Stromal cell of bone marrow (primary cell): Measurements from ENCODE around the gene PRDM4.

ENCODE experiments used
- DNase-seq: peaks from one replicate; pipeline ENCODE4 v3.0.0-alpha.2; 2012; ENCODE audit warnings: low read depth

PRDM4 gene, protein sequence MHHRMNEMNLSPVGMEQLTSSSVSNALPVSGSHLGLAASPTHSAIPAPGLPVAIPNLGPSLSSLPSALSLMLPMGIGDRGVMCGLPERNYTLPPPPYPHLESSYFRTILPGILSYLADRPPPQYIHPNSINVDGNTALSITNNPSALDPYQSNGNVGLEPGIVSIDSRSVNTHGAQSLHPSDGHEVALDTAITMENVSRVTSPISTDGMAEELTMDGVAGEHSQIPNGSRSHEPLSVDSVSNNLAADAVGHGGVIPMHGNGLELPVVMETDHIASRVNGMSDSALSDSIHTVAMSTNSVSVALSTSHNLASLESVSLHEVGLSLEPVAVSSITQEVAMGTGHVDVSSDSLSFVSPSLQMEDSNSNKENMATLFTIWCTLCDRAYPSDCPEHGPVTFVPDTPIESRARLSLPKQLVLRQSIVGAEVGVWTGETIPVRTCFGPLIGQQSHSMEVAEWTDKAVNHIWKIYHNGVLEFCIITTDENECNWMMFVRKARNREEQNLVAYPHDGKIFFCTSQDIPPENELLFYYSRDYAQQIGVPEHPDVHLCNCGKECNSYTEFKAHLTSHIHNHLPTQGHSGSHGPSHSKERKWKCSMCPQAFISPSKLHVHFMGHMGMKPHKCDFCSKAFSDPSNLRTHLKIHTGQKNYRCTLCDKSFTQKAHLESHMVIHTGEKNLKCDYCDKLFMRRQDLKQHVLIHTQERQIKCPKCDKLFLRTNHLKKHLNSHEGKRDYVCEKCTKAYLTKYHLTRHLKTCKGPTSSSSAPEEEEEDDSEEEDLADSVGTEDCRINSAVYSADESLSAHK

DNA sequence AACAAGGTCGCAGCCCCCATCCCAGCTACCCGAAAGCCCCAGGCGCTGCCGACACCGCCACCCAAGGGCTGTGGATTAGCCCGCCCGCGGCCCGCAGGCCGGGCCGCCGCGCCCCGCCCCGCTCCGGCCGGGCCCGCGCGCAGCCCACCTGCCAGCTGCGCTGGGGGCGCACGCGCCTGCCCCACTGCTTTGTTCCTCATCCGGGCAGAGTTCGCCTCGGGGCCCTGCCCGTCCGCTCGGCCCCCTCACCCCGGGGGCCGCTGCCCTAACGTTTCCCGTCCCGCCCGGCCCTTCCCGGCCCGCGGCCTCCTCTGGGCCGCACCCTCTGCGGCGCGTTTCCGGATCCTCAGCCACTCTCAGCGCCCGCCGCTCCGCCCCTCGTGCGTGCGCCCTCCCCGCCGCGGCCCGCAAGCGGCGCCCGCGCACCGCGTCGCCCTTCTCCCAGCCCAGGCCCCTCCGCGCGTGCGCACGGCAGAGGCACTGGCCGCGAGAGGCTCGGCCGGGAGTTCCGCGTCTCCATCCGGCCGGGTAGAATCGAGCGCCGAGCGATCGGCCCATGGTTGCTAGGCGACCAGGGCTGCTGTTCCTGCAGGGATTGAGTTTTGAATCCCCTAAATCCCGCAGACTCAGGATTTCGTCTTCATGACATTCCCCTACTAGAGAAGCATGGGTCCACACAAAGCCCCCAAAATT, at the start of gene PRDM4:
Gene PRDM4, minus strand, starts transcription at position 329 of the 693 bp plus-strand sequence. CDS start 622 bp downstream, outside the sequence.
- peak; percentile 93 for DNase-seq

DNA sequence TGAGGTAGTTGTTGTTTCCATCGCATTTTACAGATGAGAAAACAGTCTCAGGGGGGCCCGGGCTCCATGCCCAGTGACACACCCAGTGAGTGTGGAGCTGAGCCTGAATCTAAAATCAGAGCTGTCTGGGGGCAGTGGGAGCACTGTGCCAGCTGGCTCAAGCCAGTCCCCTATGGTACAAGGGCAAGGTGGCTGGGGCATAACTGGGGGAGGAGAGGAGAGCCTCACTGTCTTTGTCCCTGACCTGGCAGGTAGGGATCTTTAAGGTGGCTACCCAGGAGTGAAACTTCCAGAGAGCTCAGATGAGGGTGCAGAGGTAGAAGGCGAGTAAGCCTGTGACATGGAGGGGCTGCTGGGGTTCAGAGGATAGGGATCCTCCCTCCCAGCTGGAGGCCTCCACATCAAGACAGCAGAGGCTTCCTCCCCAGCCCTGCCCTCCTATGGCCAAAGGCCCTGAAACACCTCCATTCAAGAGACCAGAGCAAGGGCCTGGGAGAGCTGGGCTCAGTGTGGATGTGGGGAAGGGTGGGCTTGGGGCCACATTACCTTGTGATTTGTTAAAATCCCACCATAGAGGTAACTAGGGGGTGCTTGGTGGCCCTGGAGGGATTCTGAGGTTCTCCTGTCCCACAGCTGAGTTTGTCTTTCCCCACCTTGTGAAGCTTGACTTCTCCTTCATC, 46.7 kb upstream of the PRDM4 start:
- DNase-seq = no peak

DNA sequence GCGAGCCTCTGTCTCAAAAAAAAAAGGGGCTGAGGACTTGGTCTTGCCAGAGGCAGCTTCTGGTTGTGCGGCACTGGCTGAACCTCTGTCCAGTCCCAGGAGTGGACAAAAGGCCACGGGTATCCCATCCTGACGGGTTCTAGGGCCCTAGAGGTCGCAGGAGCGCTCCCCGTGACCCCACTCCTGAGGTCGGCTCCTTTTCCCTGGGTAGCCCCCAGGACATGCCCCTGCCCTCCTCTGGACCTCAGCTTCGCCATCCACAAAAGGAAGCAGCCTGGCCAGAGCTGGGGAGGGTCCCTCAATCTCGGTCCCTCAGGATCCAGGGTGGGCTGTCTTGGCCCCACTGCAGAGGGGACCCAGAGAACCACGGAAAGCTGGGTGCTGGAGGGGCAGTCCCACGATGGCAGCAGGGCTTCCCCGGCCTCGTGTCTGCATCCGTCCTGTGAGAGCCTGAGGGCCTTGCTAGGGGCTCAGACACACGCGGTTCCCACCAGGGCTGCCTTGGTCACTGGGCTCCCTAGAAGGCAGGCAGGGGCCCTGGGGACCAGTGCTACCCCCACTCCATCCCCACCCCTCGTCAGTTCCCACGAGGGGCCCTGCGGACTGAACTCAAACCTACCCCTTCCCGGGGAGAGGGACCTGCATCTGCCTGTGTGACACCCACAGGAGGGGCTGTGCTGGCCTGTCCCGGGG, 44.7 kb upstream of the PRDM4 start:
- DNase-seq = no peak

DNA sequence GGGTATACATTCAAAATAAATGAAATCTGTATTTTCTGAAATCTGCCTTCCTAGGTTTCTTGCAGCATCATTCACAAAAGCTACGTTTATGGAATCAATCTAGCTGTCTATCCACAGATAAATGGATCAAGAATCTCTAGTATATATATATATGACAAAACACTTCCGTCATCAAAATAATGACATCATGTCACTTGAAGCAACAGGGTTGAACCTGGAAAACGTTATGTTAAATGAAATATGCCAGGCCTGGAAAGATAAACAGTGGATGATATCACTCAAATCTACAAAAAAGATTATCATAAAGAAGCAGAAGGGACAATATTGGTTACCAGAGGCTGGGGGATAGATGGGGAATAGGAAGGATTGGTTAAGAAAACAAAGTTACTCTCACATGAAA, 42.2 kb upstream of the PRDM4 start:
- no peak for DNase-seq

DNA sequence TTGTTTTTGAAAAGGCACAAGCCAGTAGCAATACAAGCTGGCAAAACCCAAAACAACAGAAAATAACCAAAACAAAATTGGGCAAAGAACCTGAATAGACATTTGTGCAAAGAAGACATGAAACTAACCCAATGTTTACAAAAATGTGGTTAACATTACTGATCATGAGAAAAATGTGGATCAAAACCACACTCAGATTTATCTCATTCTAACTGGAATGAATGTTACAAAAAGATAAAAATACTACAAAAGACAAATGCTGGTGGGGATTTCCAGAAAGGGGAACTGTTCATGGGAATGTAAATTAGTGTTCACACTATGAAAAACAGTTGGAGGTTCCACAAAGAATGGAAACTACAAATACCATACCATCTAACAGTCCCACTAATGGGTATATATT, 40.2 kb upstream of the PRDM4 start:
- DNase-seq = no peak

DNA sequence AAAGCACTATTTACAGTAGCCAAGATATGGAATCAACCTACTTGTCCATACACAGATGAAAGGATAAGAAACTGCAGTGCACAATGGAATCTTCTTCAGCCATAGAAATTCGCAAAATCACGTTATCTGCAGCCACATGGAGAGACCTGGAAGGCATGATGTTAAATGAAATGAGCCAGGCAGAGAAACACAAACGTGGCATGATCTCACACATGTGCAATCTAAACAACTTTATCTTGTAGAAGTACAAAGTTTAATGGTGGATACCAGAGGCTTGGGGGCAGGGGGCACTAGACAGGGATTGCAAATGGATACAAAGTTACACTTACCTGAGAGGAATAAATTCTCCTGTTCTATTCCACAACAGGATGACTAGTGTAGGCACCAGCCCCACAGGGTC, 37.6 kb upstream of the PRDM4 start:
- no peak for DNase-seq

DNA sequence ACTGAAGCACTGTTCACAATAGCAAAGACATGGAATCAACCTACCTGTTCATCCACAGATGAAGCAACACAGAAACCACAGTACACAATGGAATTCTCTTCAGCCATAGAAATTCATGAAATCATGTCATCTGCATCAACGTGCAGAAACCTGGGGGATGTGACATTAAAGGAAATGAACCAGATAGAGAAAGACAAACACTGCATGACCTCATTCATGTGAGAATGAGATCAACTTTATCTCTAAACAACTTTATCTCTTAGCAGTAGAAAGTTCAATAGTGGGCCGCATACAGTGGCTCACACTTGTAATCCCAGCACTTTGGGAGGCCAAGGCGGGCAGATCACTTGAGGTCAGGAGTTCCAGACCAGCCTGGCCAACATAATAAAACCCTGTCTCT, 33.5 kb upstream of the PRDM4 start:
- DNase-seq = no peak

DNA sequence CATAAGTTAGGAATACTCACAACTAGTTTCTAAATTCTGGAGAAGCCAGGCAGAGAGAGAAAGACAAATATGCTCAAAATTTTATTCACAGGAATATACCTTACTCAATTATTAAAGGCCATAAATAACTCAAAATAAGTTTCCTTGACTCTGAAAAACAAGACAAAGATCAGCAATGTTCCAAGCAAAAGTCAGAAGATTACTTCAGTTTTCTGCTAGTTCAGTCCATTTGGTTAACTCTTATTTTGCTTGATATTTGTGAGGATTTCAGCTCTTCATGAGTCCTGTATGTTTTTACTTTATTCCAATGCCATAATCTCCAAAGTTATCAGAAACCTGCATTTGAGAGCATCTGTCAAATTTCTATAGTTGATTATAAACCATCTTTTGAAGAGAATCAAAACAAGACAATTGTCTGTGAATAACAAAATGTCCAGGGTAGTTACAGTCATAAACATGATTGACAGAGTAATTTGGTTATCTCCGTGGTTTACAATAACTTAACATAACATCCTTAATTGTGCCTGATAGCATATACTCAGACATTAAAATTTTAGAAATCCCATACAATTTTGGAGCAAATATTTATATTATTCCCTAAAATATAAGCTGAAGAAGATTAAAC, 30.6 kb upstream of the PRDM4 start:
- DNase-seq = no peak

DNA sequence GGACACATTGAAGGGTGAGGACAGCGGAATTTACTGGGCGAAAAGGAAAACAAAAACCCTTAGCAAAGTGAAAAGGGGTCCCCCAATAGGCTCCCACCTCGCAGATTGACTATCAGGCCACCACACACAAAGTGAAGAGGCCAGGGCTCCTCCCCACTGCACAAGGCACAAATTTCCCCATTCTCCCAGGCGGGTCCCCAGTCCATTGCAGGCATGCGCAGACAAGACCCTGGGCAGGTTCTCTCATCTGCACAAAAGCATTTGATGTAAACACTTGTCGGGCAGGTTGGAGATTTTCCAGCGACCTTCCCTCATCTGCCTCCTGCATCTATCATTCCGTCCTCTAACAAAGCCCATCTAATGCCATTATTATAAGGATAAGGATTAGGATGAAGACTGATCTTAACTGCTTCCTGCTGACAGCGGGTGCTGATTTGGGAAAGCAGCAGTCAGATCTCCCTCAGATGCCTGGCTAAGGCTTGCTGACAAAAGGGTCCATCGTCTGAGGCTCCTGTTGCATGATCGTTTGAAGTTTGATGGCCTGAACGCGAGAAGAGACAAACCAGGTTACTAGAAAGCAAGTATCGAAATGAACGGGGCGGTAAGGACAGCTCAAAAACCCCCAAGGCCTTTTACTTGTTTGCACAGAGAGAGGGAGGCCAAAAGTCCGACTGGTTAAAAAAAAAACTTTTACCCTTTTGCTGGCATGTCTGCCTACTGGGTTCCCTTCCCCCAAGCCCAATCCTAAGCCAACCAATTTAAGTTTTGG, 27.9 kb upstream of the PRDM4 start:
- DNase-seq = no peak

DNA sequence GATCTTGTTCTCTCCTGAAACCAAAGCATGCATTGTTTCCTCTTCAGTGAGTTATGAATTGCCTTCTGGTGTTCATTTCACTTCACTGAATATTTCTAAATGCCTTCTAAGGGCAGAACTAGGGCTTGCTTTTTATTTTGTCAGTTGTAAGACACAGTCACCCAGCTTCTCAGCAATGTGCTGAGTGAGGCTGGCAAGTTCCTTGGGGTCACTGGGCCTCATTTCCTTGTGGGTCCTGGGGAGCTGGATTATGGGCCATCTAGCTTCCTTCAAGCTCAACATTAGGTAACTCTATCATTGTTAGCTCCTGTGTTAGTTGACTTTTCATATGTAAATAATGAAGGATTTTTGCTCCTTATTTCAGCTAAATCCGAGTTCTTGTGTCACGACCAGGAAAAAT, 27.3 kb upstream of the PRDM4 start:
- DNase-seq = no peak

DNA sequence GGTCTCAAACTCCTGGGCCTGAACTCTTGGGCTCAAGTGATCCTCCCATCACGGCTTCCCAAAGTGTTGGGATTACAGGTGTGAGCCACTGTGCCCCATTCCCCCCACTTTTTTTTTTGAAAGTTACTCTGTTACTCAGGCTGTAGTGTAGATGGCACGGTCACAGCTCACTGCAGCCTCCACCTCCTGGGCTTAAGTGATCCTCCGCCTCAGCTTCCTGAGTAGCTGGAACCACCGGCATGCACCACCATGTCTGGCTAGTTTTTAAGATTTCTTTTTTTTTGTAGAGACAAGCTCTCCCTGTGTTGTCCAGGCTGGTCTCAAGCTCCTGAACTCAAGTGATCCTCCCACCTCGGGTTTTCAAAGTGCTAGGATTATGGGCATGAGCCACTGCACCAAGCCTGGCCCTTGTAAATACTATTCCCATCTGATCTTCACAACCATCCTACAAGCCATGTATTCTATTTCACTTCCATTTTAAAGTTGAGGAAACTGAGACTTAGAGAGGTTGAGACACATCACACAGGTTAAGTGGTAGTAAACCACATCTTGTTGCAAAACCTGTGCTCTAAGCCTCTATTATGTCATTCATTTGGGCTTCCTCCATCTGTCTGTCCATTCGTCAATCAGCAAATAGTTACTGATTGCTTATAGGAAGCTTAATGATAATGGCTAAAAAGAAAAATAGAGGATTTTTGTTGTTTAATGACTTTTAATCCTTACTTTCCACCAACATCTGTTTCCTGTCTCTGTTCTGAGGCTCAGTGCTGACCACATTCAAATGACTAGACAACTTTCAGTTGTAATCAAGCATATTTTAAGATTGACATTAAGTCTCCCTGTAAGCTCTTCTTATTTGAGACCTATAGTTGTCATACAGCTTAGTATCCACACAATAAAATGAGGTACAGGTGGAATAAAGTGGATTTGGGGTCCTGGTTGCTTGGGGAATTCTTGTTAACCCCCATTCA, 22.8 kb upstream of the PRDM4 start:
- no peak for DNase-seq

DNA sequence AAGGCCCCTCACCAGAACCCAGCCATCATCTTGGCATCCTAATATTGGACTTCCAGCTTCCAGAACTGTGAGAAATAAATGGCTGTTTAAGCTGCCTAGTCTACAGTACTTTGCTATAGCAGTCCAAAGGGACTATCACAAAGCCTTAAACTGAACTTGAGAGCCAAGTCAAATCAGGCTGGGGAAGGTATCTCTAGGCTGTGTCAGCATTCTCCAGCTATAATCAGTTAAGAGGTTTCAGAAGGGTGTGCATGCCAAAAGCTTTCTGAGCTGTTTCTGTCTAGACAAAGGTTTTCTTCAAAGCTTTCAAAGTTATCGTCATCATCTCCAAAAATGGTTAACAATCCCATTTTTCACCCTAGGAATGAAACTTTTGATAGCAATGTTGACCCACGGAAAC, 21.1 kb upstream of the PRDM4 start:
- no peak for DNase-seq

DNA sequence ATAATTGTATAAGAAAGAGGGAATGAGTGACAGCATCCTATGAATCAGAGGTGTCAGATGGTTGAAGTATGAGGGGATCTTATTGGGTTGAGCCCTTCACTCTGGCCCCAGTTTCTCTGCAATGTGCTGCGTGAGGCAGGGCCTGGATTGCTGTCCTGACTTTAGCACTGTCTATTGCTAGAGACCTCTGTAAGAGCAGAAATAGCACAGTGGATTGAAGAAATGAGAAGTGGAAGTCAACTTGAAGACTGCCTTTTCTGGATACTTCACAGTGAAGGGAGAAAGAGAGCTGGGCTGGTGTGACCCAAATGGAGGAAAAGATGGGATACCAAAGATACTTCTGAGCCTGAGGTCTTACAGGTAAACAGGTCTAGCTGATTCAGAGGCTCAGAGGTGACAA, 19.4 kb upstream of the PRDM4 start:
- no peak for DNase-seq

DNA sequence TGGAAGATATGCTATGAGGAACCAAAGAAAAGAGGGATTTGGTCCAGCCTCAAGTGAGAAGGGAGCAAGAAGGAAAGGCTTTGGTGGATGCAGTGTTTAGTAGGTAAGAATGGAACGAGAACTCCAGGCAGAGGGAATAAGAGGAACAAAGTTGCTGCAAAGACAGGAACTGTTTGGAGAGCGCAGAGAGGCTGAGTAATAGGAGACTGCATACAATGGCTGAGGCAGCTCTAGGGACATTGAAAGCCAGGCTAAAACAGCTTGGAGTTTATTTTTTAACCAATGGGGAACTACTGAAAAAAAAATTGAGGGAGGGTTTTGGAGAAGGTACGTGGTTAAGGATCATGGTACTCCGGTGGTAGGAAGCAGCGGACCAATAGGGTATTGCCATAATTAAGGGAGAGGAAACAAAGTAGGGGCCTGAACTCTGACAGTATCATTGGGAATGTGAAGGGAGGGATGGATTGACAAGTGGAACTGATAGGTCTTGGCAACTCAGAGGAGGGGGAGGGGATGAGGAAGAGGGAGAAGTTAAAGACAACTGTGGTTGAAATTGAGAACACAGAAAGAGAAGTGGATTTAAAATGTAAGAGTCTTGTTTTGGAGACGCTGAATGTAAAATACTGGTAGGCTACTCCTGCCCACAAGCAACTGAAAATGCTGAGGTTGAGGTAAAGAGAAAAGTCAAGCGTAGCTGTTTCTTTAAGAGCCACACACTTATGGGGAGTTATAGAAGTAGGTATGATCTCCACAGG, 18.3 kb upstream of the PRDM4 start:
- DNase-seq = no peak

DNA sequence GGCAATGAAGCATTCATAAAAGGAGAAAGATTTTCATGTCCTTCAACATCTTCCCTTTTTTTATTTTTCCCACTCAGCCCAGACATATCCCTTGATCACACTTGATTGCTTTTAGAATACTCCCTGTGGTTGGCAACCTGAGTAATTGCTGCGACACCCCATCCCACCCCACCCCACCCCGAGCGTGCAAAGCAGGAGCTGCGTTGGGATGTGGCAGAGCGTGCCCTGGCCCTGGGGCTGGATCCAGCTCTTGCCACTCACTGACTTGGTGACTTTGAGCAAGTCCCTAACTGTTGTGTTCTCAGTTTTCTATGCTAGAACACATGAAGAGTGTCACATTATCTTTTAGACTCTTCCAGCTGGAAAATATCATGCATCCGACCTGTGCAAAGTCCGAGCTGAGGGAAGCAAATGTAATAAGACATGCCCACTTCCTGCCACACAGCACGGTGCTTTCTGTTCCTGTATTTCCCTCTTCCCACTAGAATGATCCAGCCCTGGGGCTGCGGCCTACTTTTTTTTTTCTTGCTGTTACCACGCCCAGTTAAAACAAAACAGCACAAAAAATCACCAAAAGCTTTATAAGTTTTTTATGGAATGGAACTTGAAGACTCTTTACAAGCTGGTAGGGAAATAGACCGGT, 17.6 kb upstream of the PRDM4 start:
- DNase-seq = no peak

DNA sequence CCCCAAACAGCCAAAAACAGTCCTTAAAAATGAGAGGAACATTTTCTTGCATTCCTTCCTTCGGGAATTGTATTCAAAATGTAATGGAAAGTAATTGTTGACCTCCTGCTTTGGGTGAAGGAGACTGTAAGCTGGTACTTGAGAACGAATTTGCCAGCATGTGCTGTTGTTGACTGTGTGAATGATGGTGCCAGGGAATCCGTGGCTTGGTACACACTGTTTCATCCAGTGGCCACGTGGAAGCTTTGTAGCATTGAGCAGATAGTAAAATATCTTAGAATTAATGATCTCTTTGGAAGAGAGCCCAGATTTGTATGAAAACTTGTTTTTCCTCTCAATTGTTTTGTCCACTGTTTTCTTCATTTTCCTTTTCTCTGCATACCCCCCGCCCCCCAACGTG, 15.2 kb upstream of the PRDM4 start:
- no peak for DNase-seq

DNA sequence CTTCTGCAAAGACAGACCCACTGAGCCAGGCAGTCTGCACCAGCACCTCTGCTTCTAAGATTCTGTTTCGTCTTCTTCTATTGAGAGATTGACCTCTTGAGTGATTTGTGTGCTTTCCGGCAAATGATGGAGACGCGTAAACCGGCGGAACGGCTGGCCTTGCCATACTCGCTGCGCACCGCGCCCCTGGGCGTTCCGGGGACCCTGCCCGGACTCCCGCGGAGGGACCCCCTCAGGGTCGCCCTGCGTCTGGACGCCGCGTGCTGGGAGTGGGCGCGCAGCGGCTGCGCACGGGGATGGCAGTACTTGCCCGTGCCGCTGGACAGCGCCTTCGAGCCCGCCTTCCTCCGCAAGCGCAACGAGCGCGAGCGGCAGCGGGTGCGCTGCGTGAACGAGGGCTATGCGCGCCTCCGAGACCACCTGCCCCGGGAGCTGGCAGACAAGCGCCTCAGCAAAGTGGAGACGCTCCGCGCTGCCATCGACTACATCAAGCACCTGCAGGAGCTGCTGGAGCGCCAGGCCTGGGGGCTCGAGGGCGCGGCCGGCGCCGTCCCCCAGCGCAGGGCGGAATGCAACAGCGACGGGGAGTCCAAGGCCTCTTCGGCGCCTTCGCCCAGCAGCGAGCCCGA, 14.3 kb upstream of the PRDM4 start:
- no peak for DNase-seq
